Measurements from ENCODE around the gene LPP. TPM values are rescaled to one million over a fixed set of nuclear protein-coding genes. Genes with fewer than 3 reads are reported as not detected.

LPP gene
- total and polyA plus RNA-seq, 2 of the 13 experiments (the other 11 are each of a cell fraction or from before 2014, with no cell fraction given) = 19.2 to 29.9 TPM

GRCh38 chr3:188506446-188506845, 352.5 kb downstream of the LPP start (continued):
- TF ChIP-seq ZNF280D (CRISPR knock-in tag; IDR thresholded peaks at IDR 0.05) = no peak
- TF ChIP-seq ZFYVE20 (CRISPR knock-in tag; IDR thresholded peaks at IDR 0.05; ENCODE audit: borderline replicate concordance, low read depth) = no peak

GRCh38 chr3:188507244-188507720, 353.3 kb downstream of the LPP start:
- in situ Hi-C loops (cut with HindIII; ENCODE audit: extremely low pct_ligation_motif_present, low pct_unique_long_range_greater_than_20kb) (no loop called here), intact Hi-C loops (cut with micrococcal nuclease; ENCODE audit: unreplicated experiment) (no loop called here)
- Histone ChIP-seq H3K27ac (ENCODE audit: extremely low read length, insufficient read depth, low read length) (no peak overlapping the region), H3K9me3 (ENCODE audit: low read length) (peaks cover 11% of the 10 kb centered on the region; the same call in 1 of the 2 replicates), H3K79me2 (ENCODE audit: insufficient read depth, low read length) (no peaks in the 10 kb centered on the region), H3K4me2 (ENCODE audit: low read depth, low read length) (no peak overlapping the region), H2AFZ (ENCODE audit: low read length) (no peak overlapping the region), H3K36me3 (replicated peaks in 1 of 2; ENCODE audit: control insufficient read depth in 1 of 2, insufficient read depth in 2 of 2, low read length in 2 of 2) (no peaks in the 10 kb centered on the region), H3K4me1 (ENCODE audit: insufficient read depth, low read length) (peaks cover 19% of the 10 kb centered on the region; the same call in 1 of the 2 replicates), H3K4me3 (replicated peaks in 1 of 3; ENCODE audit: insufficient read depth in 1 of 3, low read depth in 2 of 3, low read length in 3 of 3) (no peak overlapping the region), H4K20me1 (ENCODE audit: insufficient read depth, low read length) (no peaks in the 10 kb centered on the region), H3K9ac (ENCODE audit: insufficient read depth, low read depth, low read length) (no peak overlapping the region), H3K27me3 (ENCODE audit: control insufficient read depth in 1 of 2, insufficient read depth in 2 of 2, low read length in 2 of 2) (no peaks in the 10 kb centered on the region)
- CTCF ChIA-PET (ENCODE audit: low intra/inter-chr PET ratio, low total read pairs) = no interaction called here
- DNase-seq (ENCODE audit: low spot score) (peak; percentile 8), ATAC-seq (no peak; the same call in 2 of the 3 replicates), FAIRE-seq (no peak)
- no TSS peak for BruUV-seq (replicated peaks)
- POLR2A ChIA-PET = no interaction called here
- WGBS (ENCODE audit: low lambda C conversion rate) = 85% methylated on average over 5 of the region's 5 CpGs
- no peak for TF ChIP-seq MTA3 (CRISPR knock-in tag; IDR thresholded peaks at IDR 0.05)
- no peak for TF ChIP-seq ATF1 (CRISPR knock-in tag; IDR thresholded peaks at IDR 0.05)
- TF ChIP-seq GATAD2A (CRISPR knock-in tag; IDR thresholded peaks at IDR 0.05) = peak; percentile 35; the same call in 1 of the 2 replicates
- TF ChIP-seq POGZ (CRISPR knock-in tag; IDR thresholded peaks at IDR 0.05) = 0 out of 2 replicates have a peak, but pooled peaks have one; percentile 34
- TF ChIP-seq FOXA3 (CRISPR knock-in tag; IDR thresholded peaks at IDR 0.05) = peak; percentile 36; the same call in 1 of the 2 replicates
- TF ChIP-seq USF2 (IDR thresholded peaks at IDR 0.05; ENCODE audit: low read depth, low read length) = no peak
- TF ChIP-seq USF2 (CRISPR knock-in tag; IDR thresholded peaks at IDR 0.05; ENCODE audit: borderline replicate concordance) = no peak
- peak; percentile 10; the same call in 1 of the 2 replicates for TF ChIP-seq SAP130 (CRISPR knock-in tag; IDR thresholded peaks at IDR 0.05; ENCODE audit: low read depth)
- TF ChIP-seq MATR3 (CRISPR knock-in tag; IDR thresholded peaks at IDR 0.05) = no peak
- 0 out of 2 replicates have a peak, but pooled peaks have one; percentile 19 for TF ChIP-seq MED1 (CRISPR knock-in tag; IDR thresholded peaks at IDR 0.05)
- TF ChIP-seq PHF20 (CRISPR knock-in tag; IDR thresholded peaks at IDR 0.05) = no peak
- peak; percentile 74 for TF ChIP-seq ZBTB33 (CRISPR knock-in tag; IDR thresholded peaks at IDR 0.05)
- no peak for TF ChIP-seq MTF2 (CRISPR knock-in tag; IDR thresholded peaks at IDR 0.05; ENCODE audit: borderline replicate concordance)
- no peak for TF ChIP-seq KAT2B (IDR thresholded peaks at IDR 0.05; ENCODE audit: borderline replicate concordance, low read depth, low read length)
- TF ChIP-seq CBX5 (CRISPR knock-in tag; IDR thresholded peaks at IDR 0.05; ENCODE audit: borderline replicate concordance) = no peak
